Measurements from ENCODE around the gene TLE6. TPM values are rescaled to one million over a fixed set of nuclear protein-coding genes. Genes with fewer than 3 reads are reported as not detected.
A peak's percentile ranks its signal among the peaks of the same experiment; 100 is the strongest.

Gene TLE6
- total and polyA plus RNA-seq, 2 of the 13 experiments (the other 11 are each of a cell fraction or from before 2014, with no cell fraction given) = 0.24 to 5.5 TPM

- TF ChIP-seq PHF5A (CRISPR knock-in tag; IDR thresholded peaks at IDR 0.05; ENCODE audit: low read depth, unreplicated experiment) = no peak
- TF ChIP-seq HMG20A (CRISPR knock-in tag; IDR thresholded peaks at IDR 0.05; ENCODE audit: borderline replicate concordance) = no peak
- no peak for TF ChIP-seq ZNF441 (CRISPR knock-in tag; IDR thresholded peaks at IDR 0.05; ENCODE audit: borderline replicate concordance)
- no peak for TF ChIP-seq RERE (CRISPR knock-in tag; IDR thresholded peaks at IDR 0.05; ENCODE audit: low read depth)
- TF ChIP-seq ZNF256 (CRISPR knock-in tag; conservative IDR thresholded peaks at IDR 0.05) = no peak
- no peak for TF ChIP-seq NFRKB (IDR thresholded peaks at IDR 0.05)
- TF ChIP-seq TBL1XR1 (IDR thresholded peaks at IDR 0.05; ENCODE audit: borderline replicate concordance, low read length, partially characterized antibody) = peak; percentile 72
- no peak for TF ChIP-seq GPN1 (CRISPR knock-in tag; IDR thresholded peaks at IDR 0.05; ENCODE audit: borderline replicate concordance)
- 0 out of 2 replicates have a peak, but pooled peaks have one; percentile 27 for TF ChIP-seq ZBTB7A (CRISPR knock-in tag; IDR thresholded peaks at IDR 0.05)
- TF ChIP-seq ZNF124 (CRISPR knock-in tag; IDR thresholded peaks at IDR 0.05) = no peak
- no peak for TF ChIP-seq ZNF326 (CRISPR knock-in tag; IDR thresholded peaks at IDR 0.05; ENCODE audit: borderline replicate concordance)
- TF ChIP-seq, protein P1, sequence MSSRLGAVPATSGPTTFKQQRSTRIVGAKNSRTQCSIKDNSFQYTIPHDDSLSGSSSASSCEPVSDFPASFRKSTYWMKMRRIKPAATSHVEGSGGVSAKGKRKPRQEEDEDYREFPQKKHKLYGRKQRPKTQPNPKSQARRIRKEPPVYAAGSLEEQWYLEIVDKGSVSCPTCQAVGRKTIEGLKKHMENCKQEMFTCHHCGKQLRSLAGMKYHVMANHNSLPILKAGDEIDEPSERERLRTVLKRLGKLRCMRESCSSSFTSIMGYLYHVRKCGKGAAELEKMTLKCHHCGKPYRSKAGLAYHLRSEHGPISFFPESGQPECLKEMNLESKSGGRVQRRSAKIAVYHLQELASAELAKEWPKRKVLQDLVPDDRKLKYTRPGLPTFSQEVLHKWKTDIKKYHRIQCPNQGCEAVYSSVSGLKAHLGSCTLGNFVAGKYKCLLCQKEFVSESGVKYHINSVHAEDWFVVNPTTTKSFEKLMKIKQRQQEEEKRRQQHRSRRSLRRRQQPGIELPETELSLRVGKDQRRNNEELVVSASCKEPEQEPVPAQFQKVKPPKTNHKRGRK (CRISPR knock-in tag; IDR thresholded peaks at IDR 0.05) = no peak
- TF ChIP-seq FUBP1 (CRISPR knock-in tag; IDR thresholded peaks at IDR 0.05; ENCODE audit: borderline replicate concordance) = no peak
- no peak for TF ChIP-seq ZSCAN22 (CRISPR knock-in tag; IDR thresholded peaks at IDR 0.05)
- TF ChIP-seq, protein P2, sequence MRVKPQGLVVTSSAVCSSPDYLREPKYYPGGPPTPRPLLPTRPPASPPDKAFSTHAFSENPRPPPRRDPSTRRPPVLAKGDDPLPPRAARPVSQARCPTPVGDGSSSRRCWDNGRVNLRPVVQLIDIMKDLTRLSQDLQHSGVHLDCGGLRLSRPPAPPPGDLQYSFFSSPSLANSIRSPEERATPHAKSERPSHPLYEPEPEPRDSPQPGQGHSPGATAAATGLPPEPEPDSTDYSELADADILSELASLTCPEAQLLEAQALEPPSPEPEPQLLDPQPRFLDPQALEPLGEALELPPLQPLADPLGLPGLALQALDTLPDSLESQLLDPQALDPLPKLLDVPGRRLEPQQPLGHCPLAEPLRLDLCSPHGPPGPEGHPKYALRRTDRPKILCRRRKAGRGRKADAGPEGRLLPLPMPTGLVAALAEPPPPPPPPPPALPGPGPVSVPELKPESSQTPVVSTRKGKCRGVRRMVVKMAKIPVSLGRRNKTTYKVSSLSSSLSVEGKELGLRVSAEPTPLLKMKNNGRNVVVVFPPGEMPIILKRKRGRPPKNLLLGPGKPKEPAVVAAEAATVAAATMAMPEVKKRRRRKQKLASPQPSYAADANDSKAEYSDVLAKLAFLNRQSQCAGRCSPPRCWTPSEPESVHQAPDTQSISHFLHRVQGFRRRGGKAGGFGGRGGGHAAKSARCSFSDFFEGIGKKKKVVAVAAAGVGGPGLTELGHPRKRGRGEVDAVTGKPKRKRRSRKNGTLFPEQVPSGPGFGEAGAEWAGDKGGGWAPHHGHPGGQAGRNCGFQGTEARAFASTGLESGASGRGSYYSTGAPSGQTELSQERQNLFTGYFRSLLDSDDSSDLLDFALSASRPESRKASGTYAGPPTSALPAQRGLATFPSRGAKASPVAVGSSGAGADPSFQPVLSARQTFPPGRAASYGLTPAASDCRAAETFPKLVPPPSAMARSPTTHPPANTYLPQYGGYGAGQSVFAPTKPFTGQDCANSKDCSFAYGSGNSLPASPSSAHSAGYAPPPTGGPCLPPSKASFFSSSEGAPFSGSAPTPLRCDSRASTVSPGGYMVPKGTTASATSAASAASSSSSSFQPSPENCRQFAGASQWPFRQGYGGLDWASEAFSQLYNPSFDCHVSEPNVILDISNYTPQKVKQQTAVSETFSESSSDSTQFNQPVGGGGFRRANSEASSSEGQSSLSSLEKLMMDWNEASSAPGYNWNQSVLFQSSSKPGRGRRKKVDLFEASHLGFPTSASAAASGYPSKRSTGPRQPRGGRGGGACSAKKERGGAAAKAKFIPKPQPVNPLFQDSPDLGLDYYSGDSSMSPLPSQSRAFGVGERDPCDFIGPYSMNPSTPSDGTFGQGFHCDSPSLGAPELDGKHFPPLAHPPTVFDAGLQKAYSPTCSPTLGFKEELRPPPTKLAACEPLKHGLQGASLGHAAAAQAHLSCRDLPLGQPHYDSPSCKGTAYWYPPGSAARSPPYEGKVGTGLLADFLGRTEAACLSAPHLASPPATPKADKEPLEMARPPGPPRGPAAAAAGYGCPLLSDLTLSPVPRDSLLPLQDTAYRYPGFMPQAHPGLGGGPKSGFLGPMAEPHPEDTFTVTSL (CRISPR knock-in tag; IDR thresholded peaks at IDR 0.05; ENCODE audit: borderline replicate concordance) = no peak
Measured at GRCh38 chr19:2962018-2962670, 15.2 kb upstream of the TLE6 start (continued).

Measured in HepG2 (cell line).